Measurements from ENCODE around the gene CDKAL1.

GRCh38 chr6:21262504-21262903 lies 728.2 kb downstream of the CDKAL1 start:
- TF ChIP-seq CTCF (IDR thresholded peaks at IDR 0.05; ENCODE audit: low read depth, low read length) (no peak), EZH2phosphoT487 (IDR thresholded peaks at IDR 0.05; ENCODE audit: low read depth) (no peak)
